Measurements from ENCODE around the gene TBC1D22A. TPM values are rescaled to one million over a fixed set of nuclear protein-coding genes. Genes with fewer than 3 reads are reported as not detected.

TBC1D22A gene
- total RNA-seq, 2 donors from 2014 or later: 21.5 to 23.1 TPM

DNA sequence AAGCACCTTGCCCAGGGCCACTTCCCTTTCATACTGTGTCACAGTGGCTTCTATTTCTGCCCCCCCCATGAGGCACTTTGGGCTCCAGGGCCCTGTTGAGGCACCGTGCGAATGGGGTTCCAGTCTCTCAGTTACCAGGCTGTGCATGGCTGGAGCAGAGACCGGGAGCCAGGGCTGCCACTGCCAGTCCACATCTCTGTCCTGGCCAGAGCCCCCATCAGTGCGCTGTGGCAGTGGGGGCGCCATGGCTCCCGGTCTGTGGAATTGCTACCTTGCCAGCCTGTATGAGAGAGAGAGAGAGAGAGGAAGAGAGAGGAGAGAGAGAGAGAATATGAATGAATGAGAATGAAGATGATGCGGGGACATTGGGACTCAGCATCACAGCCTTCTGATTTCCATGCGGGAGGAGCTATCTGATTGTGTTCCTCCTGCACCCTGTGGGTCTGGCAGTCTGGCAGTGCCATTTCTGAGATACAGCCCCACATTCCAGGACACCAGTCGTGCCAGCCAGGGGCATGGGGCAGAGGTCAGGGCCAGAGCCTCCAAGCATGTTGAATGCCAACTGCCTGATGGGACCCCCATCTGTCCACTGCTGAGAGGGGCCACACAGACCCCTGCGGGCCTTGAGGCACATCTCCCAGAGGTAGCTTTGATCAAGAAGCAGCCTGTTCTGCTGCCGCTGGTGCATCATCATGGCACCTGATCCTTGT lies 279.8 kb downstream of the TBC1D22A start:
- Histone ChIP-seq H3K36me3 (replicated peaks in 1 of 2; ENCODE audit: insufficient read depth in 1 of 2, low read depth in 2 of 2) (no peaks in the 10 kb centered on the region), H3K27me3 (no peaks in the 10 kb centered on the region), H3K4me1 (peaks cover 15% of the 10 kb centered on the region), H3K27ac (no peak overlapping the region), H3K9me3 (no peaks in the 10 kb centered on the region), H3K4me3 (no peak overlapping the region)
- 91 to 93% methylated on average over 10 of the region's 11 CpGs for WGBS, 2 donors
- TF ChIP-seq POLR2A (IDR thresholded peaks at IDR 0.05): no peak
- TF ChIP-seq, protein P1, sequence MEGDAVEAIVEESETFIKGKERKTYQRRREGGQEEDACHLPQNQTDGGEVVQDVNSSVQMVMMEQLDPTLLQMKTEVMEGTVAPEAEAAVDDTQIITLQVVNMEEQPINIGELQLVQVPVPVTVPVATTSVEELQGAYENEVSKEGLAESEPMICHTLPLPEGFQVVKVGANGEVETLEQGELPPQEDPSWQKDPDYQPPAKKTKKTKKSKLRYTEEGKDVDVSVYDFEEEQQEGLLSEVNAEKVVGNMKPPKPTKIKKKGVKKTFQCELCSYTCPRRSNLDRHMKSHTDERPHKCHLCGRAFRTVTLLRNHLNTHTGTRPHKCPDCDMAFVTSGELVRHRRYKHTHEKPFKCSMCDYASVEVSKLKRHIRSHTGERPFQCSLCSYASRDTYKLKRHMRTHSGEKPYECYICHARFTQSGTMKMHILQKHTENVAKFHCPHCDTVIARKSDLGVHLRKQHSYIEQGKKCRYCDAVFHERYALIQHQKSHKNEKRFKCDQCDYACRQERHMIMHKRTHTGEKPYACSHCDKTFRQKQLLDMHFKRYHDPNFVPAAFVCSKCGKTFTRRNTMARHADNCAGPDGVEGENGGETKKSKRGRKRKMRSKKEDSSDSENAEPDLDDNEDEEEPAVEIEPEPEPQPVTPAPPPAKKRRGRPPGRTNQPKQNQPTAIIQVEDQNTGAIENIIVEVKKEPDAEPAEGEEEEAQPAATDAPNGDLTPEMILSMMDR (IDR thresholded peaks at IDR 0.05): no peak
- ATAC-seq: no peak
- intact Hi-C loops (cut with DNase I): no loop called here
- no peak for DNase-seq

DNA sequence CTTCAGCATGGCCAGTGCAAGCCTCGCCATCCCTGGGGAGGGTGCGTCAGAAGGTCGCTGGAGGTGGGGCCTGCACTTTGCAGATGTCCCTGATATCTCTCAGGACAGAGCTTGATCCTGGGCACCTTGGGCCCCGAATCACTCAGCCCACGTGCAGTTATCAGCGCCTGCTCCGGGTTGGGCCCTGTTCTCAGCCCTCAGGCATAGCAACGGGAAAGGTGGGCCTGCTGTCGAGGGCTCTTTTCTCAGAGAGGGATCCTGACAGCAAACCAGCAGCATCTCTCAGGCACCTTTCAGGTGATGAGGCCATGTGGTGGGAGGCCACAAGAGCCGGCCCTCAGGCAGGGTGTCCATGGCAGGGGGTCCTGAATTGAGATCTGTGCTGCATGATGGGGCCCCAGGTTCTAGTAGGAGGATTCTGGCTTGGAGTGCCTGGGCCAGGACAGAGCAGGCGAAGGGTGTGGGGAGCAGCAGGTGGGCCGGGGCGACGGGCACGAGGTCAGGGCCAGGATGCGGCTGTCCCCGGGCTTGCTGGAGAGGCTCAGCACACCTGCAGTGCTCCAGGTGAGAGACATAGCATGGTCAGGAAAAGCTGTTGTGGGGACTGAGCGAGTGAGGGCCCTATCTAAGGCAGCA lies 280.5 kb downstream of the TBC1D22A start:
- TF ChIP-seq, protein P1 (IDR thresholded peaks at IDR 0.05): no peak
- TF ChIP-seq POLR2A (IDR thresholded peaks at IDR 0.05): no peak
- peaks cover 15% of the 10 kb centered on the region for H3K4me1 ChIP-seq
- H3K27me3 ChIP-seq: no peaks in the 10 kb centered on the region
- ATAC-seq (no peak), DNase-seq (no peak)
- no peaks in the 10 kb centered on the region for H3K9me3 ChIP-seq
- peak overlapping the region in 1 of 4 donors; percentile 62 for H3K27ac ChIP-seq
- intact Hi-C loops (cut with DNase I): no loop called here
- no peaks in the 10 kb centered on the region for H3K36me3 ChIP-seq (replicated peaks in 1 of 2; ENCODE audit: insufficient read depth in 1 of 2, low read depth in 2 of 2)
- H3K4me3 ChIP-seq: no peak overlapping the region
- WGBS, 2 donors: 85 to 93% methylated on average over 17 of the region's 18 CpGs

DNA sequence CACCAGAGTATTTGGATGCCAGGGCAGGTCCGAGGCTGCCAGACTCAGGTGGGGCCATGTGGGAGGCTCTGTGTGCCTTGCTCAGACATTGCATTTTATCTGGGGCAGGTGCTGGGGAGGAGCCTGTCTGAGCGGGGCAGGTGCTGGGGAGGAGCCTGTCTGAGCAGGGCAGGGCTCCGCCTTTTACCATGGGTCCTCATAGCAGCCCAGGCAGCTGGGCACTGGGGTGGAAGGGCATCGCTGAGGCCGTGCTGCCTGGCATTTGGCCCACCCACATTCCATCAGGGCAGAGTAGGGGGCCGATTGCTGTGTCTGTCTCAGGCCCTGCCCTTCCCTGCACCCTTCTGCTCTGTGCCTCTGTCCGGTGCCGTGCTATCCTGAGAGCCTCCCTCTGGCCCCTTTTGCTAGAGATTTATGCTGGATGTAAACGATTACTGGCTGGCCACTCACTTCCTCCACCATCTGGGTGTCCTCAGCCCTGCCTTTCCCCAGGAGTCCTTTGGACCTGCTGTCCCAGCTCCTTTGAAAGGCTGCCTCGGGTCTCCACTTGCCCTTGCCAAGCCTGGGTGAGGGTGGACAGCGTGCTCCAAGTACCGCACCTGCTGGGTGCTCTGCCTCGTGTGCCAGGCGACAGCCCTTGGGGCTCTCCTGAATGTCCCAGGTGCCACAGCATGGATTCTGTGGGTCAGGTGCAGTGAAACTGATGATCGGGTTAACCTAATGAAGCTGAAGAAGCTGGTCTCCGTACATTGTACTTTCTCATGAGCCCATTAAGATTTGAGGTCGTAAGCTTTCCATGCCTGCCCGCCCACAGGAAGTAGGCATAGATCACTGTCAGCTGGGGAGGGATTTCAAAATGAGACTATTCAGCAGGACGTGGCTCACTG lies 281.6 kb downstream of the TBC1D22A start:
- Histone ChIP-seq H3K27ac (peak overlapping the region; percentile 44 to 63 (median 58)), H3K36me3 (replicated peaks in 1 of 2; ENCODE audit: insufficient read depth in 1 of 2, low read depth in 2 of 2) (no peaks in the 10 kb centered on the region), H3K27me3 (no peaks in the 10 kb centered on the region), H3K9me3 (no peaks in the 10 kb centered on the region), H3K4me3 (no peak overlapping the region), H3K4me1 (peaks cover 22% of the 10 kb centered on the region)
- DNase-seq (peak; percentile 64 to 91 (median 88)), ATAC-seq (peak; percentile 89)
- WGBS, 2 donors: 48 to 63% methylated on average over 11 to 19 of the region's 19 CpGs
- TF ChIP-seq, protein P1 (IDR thresholded peaks at IDR 0.05): no peak
- TF ChIP-seq POLR2A (IDR thresholded peaks at IDR 0.05): peak in 1 of 3 donors; percentile 37
- intact Hi-C loops (cut with DNase I): no loop called here

DNA sequence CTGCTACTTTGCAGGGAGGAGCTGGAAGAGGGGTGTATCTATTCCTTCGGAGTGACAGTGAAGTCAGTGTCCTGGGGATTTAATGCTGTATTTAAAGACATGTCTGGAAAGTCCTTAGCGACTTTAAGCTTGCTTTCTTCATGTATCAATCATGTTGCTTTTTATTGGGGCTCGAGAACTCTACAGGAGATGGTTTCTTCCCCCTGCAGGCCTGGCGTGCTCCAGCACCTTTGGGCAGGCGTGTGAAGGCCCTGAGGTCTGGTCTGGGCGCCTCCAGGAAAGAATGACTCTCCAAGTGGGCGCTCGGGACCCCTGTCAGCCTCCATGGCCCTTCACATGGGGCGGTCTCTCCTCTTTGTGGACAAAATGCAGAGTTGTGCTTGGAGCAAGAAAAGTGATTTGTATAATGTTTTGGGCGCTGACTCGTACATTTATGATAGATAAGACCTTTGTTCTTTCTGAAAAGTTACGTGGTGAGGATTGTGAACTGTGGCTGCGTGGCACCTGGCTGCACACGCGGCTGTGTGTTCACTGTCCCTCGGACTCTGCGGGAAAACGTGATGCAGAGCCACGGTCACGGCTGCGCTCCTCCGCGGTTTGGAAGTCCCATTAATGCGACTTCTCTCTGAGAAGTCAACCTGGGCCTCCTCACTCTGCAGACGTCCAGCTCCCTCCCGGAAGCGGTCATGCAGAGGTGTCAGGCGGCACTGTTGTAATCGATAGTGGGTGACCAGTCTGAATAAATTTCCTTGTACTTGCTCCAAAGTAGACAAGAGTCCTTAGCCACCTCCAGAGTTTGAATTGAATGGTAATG lies 282.5 kb downstream of the TBC1D22A start:
- Histone ChIP-seq H3K9me3 (no peaks in the 10 kb centered on the region), H3K36me3 (replicated peaks in 1 of 2; ENCODE audit: insufficient read depth in 1 of 2, low read depth in 2 of 2) (no peaks in the 10 kb centered on the region), H3K27ac (peak overlapping the region in 1 of 4 donors; percentile 55), H3K27me3 (no peaks in the 10 kb centered on the region), H3K4me1 (peaks cover 27% of the 10 kb centered on the region), H3K4me3 (no peak overlapping the region)
- no peak for ATAC-seq
- DNase-seq: no peak
- intact Hi-C loops (cut with DNase I): no loop called here
- WGBS, 2 donors: 85 to 89% methylated on average over 25 to 29 of the region's 29 CpGs
- no peak for TF ChIP-seq POLR2A (IDR thresholded peaks at IDR 0.05)
- TF ChIP-seq, protein P1 (IDR thresholded peaks at IDR 0.05): no peak
